IPS-18c (cell line): ENCODE data around the gene CNST.
"Not testable (repeated sequence)": the region's sequence is repeated elsewhere in the genome, so short reads cannot be mapped to it uniquely, and the experiment has no call there.

ENCODE experiments used
- H3K4me3 ChIP-seq: 2 replicates; pipeline ENCODE4 v1.7.0; 2013; ENCODE audit warnings: low read depth, mild to moderate bottlenecking, low read length, moderate library complexity; ENCODE audit not compliant: insufficient read depth
- H3K9me3 ChIP-seq: one replicate; pipeline ENCODE4 v1.6.1; 2013; ENCODE audit warnings: mild to moderate bottlenecking, low read length, moderate library complexity; ENCODE audit not compliant: control insufficient read depth, insufficient read depth

The CNST gene

DNA sequence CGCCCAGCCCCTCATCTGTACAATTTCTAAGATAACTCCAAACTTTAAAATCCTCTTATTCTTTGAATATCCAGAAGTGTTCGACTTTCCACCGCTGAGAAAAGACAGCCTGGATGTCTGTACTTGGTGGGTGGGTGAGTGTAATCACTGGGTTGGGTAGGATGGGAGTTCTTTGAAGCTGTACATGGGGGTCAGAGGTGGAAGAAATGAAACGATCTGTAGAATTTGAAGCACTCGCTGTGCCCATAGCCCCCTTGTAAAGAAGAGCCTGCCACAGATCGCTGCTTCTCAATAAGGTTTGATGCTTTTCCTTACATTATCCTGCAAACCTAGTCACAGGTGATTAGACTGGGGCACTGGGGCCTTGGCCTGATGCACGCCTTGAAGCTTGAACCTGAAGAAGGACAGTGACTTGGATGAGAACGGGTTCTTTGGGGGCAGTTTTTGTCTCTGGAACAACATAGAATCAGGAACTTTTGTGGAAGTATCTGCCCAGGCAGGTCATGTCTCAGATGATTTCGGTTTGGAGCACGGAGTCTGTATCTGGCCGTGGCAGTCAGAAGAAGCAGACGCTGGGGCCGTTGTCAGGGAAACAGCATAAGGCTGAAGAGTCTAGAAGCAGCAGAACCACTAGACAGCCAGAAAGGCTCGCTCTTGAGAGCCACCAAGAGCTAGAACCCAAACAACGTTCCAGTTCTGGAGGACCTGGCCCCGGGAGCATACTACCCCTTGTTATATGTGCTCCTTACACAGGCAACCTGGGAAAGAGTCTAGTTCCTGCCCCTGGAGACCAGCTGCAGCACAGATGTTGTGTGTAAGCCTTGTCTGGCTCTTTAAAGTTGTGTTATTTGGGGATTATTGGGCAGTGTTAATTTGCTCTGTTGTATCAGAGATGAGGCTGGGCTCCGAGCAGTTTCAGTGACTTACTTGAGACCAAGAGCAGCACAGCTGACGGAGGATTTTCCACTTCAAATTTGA lies 112.8 kb downstream of the CNST start:
- H3K9me3 ChIP-seq, result no peaks in the 10 kb centered on the region
- H3K4me3 ChIP-seq, result no peak overlapping the region

DNA sequence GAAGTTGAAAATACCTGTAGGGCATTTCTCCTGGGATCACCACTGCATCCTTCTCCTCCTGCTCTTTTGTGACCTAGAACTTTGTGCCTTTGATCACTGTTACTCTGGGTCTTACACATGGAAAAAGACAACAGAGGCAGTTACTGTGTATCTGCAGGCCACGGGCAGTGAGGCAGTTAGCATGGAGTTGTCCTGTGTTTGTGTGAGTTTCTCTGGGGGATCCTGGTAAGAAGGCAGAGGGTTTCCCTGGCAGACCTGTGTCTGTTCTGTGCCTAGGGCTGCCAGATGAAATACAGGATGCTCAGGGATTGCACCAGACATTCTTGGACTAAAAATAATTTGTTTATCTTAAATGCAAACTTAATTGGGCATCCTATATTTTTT lies 113.5 kb downstream of the CNST start:
- H3K4me3 ChIP-seq, result no peak overlapping the region
- no peaks in the 10 kb centered on the region for H3K9me3 ChIP-seq

GRCh38 chr1:246680190-246680589 lies 113.9 kb downstream of the CNST start:
- Histone ChIP-seq H3K9me3 (no peaks in the 10 kb centered on the region), H3K4me3 (no peak overlapping the region)

DNA sequence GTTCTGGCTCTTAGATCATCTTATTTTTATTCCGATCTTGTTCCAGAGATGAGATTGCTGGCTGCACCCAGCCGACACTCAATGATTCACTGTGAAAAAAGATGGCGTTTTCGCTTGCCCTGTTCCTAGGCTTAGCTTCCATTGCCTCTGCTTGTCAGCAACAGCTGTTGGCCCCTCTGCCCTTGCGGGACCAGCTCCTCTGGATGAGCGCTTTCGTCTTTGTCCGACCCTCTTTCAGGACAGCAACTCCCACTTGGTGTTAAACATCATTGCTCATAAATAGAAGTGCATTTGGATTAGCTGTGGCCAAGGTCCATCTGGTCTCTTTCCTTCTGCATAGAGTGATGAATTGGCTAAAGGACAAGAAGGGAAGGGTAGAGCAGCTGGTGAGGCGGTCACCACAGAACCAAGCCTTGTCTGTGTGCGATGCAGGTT lies 114.5 kb downstream of the CNST start:
- Histone ChIP-seq H3K9me3 (no peaks in the 10 kb centered on the region), H3K4me3 (no peak overlapping the region)

GRCh38 chr1:246681900-246682895 lies 115.9 kb downstream of the CNST start:
- Histone ChIP-seq H3K9me3 (no peaks in the 10 kb centered on the region), H3K4me3 (no peak overlapping the region)

- Histone ChIP-seq H3K9me3 (no peaks in the 10 kb centered on the region), H3K4me3 (no peak overlapping the region)
Measured at GRCh38 chr1:246683521-246683920, 117.3 kb downstream of the CNST start.

GRCh38 chr1:246687002-246687401 lies 120.7 kb downstream of the CNST start:
- Histone ChIP-seq H3K9me3 (no peaks in the 10 kb centered on the region), H3K4me3 (no peak overlapping the region)

GRCh38 chr1:246689409-246690008 lies 123.3 kb downstream of the CNST start:
- H3K4me3 ChIP-seq, result no peak overlapping the region

GRCh38 chr1:246690100-246690499 lies 123.8 kb downstream of the CNST start:
- no peak overlapping the region for H3K4me3 ChIP-seq
- peaks cover 6% of the 10 kb centered on the region for H3K9me3 ChIP-seq

More at GRCh38 chr1:246689409-246690008, 123.3 kb downstream of the CNST start:
- H3K9me3 ChIP-seq, result peaks cover 2% of the 10 kb centered on the region

DNA sequence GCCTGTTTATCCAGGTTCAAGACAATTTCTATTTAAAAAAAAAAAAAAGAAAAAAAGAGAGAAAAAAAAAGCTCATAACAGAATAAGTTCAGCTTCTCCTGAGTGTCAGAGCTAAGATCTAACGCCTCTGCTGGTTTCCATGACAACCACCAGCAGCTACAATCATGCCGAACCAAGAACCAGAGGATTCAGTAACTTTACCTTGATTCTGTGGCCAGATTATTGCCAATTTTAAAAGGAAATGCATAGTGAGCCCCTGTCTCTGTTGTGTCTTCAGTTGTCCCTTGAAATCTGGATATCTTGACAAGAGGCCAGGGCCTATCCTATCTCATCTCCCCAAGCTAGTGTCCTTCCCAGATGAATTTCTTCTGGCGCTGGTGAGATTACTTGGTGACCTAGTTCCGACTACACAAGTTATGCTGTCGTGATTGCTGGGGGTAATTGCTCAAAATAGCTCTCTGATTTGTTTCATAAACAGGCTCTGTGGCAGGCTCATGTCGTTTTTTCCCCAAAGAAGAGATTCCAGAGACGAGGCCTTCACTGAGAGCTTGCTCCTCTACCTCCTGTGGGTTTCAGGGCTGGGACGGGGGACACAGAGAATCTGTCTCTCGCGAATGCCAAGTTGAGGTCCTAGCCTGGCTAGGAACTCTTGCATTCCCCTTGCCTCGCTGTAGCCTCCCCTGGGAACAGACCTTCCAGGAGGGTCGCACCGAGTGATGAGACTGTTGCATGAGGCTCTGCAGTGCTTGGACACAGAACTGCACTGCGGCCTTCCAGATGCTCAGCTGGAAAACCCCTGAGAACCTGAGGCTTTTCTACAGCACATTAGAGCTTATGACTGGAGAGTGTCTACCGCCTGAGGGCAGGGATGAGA lies 125.6 kb downstream of the CNST start:
- H3K9me3 ChIP-seq, result peaks cover 6% of the 10 kb centered on the region
- no peak overlapping the region for H3K4me3 ChIP-seq

- not testable (repeated sequence) for H3K4me3 ChIP-seq
Measured at GRCh38 chr1:246694213-246694895, 128.1 kb downstream of the CNST start.

DNA sequence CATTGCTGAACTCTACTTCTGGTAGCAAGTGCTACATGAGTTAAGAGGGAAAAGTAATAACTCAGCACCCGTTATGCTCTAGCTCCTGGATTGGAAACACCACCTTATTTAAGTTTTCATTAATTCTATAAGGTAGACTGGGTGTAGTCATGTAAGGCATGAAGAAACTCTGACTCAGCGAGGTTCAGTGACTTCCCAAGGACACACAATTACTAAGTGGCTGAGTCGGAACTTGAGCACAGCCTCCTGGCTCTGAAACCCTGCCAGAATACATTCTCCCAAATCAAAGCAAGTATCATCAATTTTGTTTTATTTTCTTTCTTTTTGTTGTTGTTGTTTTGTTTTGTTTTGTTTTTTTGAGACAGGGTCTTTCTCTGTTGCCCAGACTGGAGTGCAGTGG lies 128.9 kb downstream of the CNST start:
- H3K9me3 ChIP-seq, result peaks cover 6% of the 10 kb centered on the region
- H3K4me3 ChIP-seq, result no peak overlapping the region

More at GRCh38 chr1:246694213-246694895, 128.1 kb downstream of the CNST start:
- not testable (repeated sequence) for H3K9me3 ChIP-seq

GRCh38 chr1:246695666-246696065 lies 129.4 kb downstream of the CNST start:
- H3K4me3 ChIP-seq, result no peak overlapping the region
- H3K9me3 ChIP-seq, result peaks cover 6% of the 10 kb centered on the region

DNA sequence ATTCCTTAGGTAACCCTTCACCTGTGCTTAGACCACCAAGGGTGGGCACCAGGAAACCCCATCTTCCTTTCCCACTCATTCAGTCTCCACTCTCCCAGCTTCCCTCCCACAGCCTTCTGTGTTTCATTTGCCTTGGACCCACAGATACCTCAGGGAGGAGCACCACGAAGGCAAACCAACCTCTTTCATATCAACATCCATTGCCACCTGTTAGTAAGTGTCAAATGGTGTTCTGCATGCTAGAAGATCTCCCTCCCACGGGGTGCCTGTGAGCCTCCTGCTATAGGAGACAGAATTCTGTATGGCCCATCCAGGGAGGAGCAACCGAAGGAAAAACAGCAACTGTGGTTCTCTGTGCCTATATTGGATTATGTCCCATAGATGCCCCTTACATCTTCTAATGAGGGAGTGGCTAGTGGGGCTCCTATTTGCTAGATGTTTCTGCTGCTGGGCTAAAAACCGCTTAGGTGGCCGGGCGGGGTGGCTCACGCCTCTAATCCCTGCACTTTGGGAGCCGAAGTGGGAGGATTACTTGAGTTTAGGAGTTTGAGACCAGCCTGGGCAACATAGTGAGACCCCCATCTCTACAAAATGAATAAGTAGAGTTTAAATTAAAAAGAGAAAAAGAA lies 132.3 kb downstream of the CNST start:
- H3K4me3 ChIP-seq, result no peak overlapping the region
- H3K9me3 ChIP-seq, result peaks cover 4% of the 10 kb centered on the region

DNA sequence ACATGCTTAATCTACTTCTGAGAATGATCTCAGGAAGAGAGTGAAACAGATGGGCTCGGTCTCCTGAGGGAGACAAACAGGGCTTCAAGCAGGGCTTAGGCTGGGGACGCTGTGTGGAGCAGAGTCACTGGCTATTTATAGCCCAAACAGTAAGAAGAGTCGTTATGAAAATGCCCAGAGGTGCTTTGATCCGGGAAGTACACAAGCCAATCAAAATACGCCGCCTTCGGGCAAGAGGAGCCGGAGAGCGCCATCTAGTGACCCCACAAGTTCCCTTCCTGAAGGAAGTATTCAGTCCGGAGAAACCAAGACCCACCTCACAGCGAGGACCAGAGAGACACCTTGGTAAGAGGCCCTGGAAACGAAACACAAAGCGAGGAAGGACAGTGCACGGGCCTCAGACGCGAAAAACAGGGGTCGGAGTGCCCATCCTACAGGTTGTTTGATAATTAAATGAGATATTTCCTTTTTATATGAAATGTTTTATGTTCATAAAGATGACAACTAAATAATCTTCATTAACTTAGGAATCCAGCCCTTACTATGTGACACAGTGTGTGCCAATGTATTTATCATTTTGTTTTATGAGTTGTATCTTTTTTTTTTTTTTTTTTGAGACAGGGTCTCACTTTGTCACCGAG lies 133.0 kb downstream of the CNST start:
- Histone ChIP-seq H3K9me3 (peaks cover 4% of the 10 kb centered on the region), H3K4me3 (no peak overlapping the region)
